GM12892 (cell line): ENCODE measurements around the gene RPS16.

Source experiments
- POLR2A ChIP-seq: IDR thresholded peaks from 2 replicates; pipeline ENCODE4 v1.6.1; 2011; ENCODE audit warnings: low read depth, low read length, control low read depth
- POLR2AphosphoS5 ChIP-seq: IDR thresholded peaks from 2 replicates; pipeline ENCODE4 v1.6.1; 2011; ENCODE audit warnings: low read depth, low read length, control low read depth
- TAF1 ChIP-seq: IDR thresholded peaks from 2 replicates; pipeline ENCODE4 v1.6.1; 2011; ENCODE audit warnings: low read depth, mild to moderate bottlenecking, control low read depth, low read length, borderline replicate concordance

- TF ChIP-seq POLR2A (no peak), POLR2AphosphoS5 (no peak), TAF1 (no peak)
These were observed 13.5 kb upstream of the RPS16 start for GRCh38 chr19:39449116-39449797.
